ENCODE data around the gene CCR4.
"Not testable (repeated sequence)": the region's sequence is repeated elsewhere in the genome, so short reads cannot be mapped to it uniquely, and the experiment has no call there.

CCR4 gene

DNA sequence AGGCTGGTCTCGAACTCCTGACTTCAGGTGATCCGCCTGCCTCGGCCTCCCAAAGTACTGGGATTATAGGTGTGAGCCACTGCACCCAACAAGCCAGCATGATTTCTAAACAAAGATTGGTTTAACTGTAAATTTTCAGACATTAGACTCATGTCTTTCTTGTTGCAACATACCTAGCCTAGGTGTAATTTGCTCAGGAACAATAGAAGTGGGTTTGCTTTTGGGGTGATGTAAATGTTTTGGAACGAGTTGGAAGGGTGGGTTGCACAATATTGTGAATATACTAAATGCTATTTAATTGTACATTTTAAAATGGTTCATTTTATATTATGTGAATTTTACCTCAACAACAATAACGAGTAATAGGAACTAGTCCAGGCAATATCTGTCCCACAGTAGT, 7.1 kb downstream of the CCR4 start:
- Histone ChIP-seq H3K27me3 (ENCODE audit: control insufficient read depth, insufficient read depth, low read length) (no peaks in the 10 kb centered on the region), H3K4me1 (ENCODE audit: control insufficient read depth, insufficient read depth, low read length) (no peaks in the 10 kb centered on the region), H3K36me3 (ENCODE audit: control insufficient read depth, insufficient read depth, low read length) (no peaks in the 10 kb centered on the region), H3K4me3 (ENCODE audit: low read length) (no peak overlapping the region), H3K27ac (ENCODE audit: low read depth, low read length) (no peak overlapping the region), H3K9ac (ENCODE audit: low read length) (no peak overlapping the region)

DNA sequence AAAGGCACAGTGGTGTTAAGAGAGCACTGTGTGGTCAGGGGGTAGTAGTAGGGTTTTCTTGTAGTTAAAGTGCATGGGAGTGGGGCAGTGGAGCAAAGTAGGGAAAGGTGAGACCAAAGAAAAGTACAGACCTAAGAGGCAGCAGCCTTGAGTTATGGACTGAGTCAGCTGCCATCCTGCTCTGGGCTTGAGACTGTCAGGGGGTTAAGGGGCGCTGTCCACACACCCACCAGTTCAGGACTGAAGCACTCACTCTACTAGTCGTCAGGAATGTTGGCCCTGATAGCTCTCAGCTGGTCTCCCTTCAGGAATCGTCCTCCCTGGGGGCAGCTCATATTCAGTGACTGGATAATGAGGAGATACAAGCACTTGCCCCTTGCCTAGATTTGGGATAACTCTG, 7.9 kb downstream of the CCR4 start:
- no peaks in the 10 kb centered on the region for H3K27me3 ChIP-seq (ENCODE audit: control insufficient read depth, insufficient read depth, low read length)
- H3K27ac ChIP-seq (ENCODE audit: low read depth, low read length): no peak overlapping the region
- no peaks in the 10 kb centered on the region for H3K4me1 ChIP-seq (ENCODE audit: control insufficient read depth, insufficient read depth, low read length)
- no peak overlapping the region for H3K4me3 ChIP-seq (ENCODE audit: low read length)
- no peak overlapping the region for H3K9ac ChIP-seq (ENCODE audit: low read length)
- H3K36me3 ChIP-seq (ENCODE audit: control insufficient read depth, insufficient read depth, low read length): no peaks in the 10 kb centered on the region

DNA sequence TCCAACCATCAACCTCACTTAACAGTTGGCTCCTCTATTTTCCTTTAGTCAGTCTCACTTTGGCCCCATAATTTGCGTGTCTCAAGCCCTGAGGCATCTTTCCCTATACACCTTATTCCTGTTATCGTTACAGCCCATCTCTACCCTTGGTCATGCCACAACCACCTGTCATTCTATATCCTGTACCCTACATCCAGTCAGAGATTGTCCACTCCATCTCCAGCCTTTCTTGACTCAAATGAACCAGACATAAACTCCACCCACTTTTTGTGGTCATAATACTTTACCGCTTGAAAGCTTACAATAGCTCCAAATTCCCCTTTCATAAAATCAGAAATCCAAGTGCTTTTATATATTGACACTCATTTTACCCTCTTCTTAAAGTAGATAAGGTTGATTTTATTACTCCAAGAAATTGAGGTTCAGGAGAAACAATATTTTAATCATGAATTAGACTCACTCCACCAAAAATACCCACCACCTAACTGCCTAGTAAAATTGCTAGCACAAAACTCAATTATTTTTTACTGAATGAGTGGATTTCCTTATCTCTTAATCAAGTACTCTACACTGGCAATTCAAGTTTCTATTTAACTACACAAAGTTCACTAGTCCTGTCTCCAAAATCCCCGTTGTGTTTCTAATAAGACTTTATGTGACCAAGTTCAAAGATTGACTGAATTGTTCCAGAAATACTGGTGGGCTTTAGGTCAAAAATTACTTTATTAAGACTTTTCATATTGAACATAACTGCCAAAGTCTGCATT, 9.1 kb downstream of the CCR4 start:
- H3K36me3 ChIP-seq (ENCODE audit: control insufficient read depth, insufficient read depth, low read length): no peaks in the 10 kb centered on the region

DNA sequence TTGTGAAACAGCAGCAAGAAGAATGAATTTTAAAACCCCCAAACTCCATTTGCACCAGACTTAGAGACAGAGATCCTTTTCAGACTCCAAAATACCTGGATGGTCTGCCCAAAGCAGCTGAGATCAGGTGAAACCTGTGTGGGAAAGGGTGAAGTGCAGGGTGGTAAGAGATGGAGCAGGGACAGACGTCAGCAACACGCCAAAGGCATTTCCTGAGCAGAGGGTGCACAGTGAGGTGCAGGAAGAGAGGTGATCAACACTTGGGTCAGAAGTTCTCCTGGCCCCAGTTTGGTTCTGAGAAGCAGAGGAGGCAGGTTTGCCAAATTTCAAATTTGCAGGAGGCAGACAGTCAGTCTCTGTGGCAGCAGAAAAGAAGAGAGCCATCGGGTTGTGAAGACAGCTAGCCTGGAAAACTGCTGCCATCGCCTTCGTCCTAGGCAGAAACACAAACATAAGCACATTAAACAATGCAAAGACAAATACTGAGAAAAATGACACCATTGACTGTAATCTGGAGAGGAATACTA, 9.8 kb downstream of the CCR4 start:
- no peaks in the 10 kb centered on the region for H3K27me3 ChIP-seq (ENCODE audit: control insufficient read depth, insufficient read depth, low read length)
- no peak overlapping the region for H3K9ac ChIP-seq (ENCODE audit: low read length)
- no peak overlapping the region for H3K4me3 ChIP-seq (ENCODE audit: low read length)
- no peak overlapping the region for H3K27ac ChIP-seq (ENCODE audit: low read depth, low read length)
- no peaks in the 10 kb centered on the region for H3K36me3 ChIP-seq (ENCODE audit: control insufficient read depth, insufficient read depth, low read length)
- no peaks in the 10 kb centered on the region for H3K4me1 ChIP-seq (ENCODE audit: control insufficient read depth, insufficient read depth, low read length)

More for the DNA sequence above, 9.1 kb downstream of the CCR4 start:
- Histone ChIP-seq H3K4me3 (ENCODE audit: low read length) (no peak overlapping the region), H3K9ac (ENCODE audit: low read length) (no peak overlapping the region), H3K4me1 (ENCODE audit: control insufficient read depth, insufficient read depth, low read length) (no peaks in the 10 kb centered on the region), H3K27me3 (ENCODE audit: control insufficient read depth, insufficient read depth, low read length) (no peaks in the 10 kb centered on the region), H3K27ac (ENCODE audit: low read depth, low read length) (no peak overlapping the region)

DNA sequence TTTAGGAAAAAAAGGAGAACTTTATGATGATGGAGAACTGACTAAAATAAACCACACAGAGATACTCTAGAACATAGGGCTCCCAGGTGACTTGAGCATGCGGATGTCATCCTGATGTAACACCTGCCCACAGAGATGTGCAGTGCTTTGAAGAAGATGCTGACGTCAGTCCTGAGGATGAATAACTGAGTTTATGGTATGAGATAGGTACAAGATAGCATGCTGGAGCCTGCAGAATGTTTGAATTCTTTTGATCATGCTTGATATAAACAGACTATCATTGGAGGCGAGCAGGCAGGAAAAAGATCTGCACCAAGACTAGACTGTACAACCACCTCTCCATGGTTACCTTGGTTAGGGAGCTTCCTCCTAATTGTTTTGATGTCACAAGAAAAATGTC, 12.4 kb downstream of the CCR4 start:
- H3K9ac ChIP-seq (ENCODE audit: low read length): no peak overlapping the region
- H3K4me1 ChIP-seq (ENCODE audit: control insufficient read depth, insufficient read depth, low read length): no peaks in the 10 kb centered on the region
- H3K4me3 ChIP-seq (ENCODE audit: low read length): no peak overlapping the region
- no peak overlapping the region for H3K27ac ChIP-seq (ENCODE audit: low read depth, low read length)
- no peaks in the 10 kb centered on the region for H3K27me3 ChIP-seq (ENCODE audit: control insufficient read depth, insufficient read depth, low read length)
- H3K36me3 ChIP-seq (ENCODE audit: control insufficient read depth, insufficient read depth, low read length): no peaks in the 10 kb centered on the region

DNA sequence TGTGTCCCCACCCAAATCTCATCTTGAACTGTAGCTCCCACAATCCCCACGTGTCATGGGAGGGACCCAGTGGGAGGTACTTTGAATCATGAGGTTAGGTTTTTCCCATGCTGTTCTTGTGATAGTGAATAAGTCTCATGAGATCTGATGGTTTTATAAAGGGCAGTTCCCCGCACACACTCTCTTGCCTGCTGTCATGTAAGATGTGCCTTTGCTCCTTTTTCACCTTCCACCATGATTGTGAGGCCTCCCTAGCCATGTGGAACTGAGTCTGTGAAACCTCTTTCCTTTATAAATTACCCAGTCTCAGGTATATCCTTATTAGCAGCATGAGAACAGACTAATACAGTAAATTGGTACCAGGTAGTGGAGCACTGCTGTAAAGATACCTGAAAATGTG, 13.3 kb downstream of the CCR4 start:
- H3K9ac ChIP-seq (ENCODE audit: low read length); H3K27ac ChIP-seq (ENCODE audit: low read depth, low read length); H3K27me3 ChIP-seq (ENCODE audit: control insufficient read depth, insufficient read depth, low read length); H3K4me3 ChIP-seq (ENCODE audit: low read length); H3K36me3 ChIP-seq (ENCODE audit: control insufficient read depth, insufficient read depth, low read length); H3K4me1 ChIP-seq (ENCODE audit: control insufficient read depth, insufficient read depth, low read length): not testable (repeated sequence)

DNA sequence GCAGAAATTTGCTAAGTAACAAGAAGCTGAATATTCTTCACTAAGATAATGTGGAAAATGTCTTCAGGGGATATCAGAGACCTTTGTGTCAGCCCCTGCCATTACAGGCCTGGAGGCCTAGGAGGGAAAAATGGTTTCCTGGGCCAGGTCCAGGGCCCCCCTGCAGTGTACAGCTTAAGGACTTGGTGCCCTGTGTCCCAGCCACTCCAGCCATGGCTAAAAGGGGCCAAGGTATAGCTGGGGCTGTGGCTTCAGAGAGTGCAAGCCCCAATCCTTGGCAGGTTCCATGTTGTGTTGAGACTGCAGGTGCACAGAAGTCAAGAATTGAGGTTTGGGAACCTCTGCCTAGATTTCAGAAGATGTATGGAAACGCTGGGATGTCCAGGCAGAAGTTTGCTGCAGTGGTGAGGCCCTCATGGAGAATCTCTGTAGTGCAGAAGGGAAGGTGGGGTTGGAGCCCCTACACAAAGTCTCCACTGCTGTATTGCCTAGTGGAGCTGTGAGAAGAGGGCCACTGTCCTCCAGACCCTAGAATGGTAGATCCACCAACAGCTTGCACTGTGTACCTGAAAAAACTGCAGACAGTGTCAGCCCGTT, 14.3 kb downstream of the CCR4 start:
- not testable (repeated sequence) for H3K36me3 ChIP-seq (ENCODE audit: control insufficient read depth, insufficient read depth, low read length); H3K27me3 ChIP-seq (ENCODE audit: control insufficient read depth, insufficient read depth, low read length); H3K9ac ChIP-seq (ENCODE audit: low read length); H3K4me1 ChIP-seq (ENCODE audit: control insufficient read depth, insufficient read depth, low read length); H3K4me3 ChIP-seq (ENCODE audit: low read length); H3K27ac ChIP-seq (ENCODE audit: low read depth, low read length)

DNA sequence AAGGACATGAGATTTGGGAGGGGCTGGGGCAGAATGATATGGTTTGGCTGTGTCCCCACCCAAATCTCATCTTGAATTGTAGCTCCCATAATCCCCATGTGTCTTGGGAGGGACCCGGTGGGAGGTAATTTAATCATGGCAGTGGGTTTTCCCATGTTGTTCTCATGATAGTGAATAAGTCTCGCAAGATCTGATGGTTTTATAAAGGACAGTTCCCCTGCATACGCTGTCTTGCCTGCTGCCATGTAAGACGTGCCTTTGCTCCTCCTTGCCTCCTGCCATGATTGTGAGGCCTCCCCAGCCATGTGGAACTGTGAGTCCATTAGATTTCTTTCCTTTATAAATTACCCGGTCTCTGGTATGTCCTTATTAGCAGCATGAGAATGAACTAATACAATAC, 15.2 kb downstream of the CCR4 start:
- H3K9ac ChIP-seq (ENCODE audit: low read length); H3K4me3 ChIP-seq (ENCODE audit: low read length); H3K36me3 ChIP-seq (ENCODE audit: control insufficient read depth, insufficient read depth, low read length); H3K27ac ChIP-seq (ENCODE audit: low read depth, low read length); H3K4me1 ChIP-seq (ENCODE audit: control insufficient read depth, insufficient read depth, low read length); H3K27me3 ChIP-seq (ENCODE audit: control insufficient read depth, insufficient read depth, low read length): not testable (repeated sequence)

DNA sequence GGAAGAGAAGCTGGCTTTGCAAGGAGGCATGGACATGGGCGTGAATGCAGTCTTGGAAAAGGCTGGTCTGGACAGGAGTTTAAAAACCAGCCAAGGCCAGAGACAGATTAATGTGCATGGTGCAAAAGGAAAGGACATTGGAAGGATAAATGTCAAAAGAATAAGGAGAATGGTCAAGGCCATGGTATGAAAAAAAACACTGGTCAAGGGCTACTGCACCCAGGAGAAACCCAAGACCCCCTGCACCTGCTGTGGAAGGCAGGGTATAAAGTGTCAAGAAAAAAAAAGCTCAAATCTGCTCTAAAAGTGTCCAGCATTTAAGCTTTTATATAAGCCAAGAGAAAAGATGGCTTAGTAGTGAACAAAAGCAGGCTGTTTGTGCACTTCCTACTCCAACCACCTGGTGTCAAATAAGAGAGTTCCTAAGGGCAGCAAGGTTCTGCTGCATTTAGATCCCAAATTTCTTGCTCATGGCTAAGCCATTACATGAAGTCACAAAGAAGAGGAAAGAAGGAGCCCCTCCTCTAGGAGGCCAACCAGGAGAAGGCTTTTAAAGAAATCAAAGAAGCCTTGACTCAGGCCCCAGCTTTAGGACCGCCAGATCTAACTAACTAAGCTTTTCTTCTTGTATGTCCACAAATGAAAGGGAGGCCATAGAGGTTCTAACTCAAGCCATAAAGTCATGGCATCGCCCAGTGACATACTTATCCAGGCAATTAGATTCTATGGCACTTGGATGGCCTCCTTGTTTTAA, 16.9 kb downstream of the CCR4 start:
- Histone ChIP-seq H3K4me3 (ENCODE audit: low read length) (no peak overlapping the region), H3K27me3 (ENCODE audit: control insufficient read depth, insufficient read depth, low read length) (no peaks in the 10 kb centered on the region), H3K27ac (ENCODE audit: low read depth, low read length) (no peak overlapping the region), H3K36me3 (ENCODE audit: control insufficient read depth, insufficient read depth, low read length) (no peaks in the 10 kb centered on the region), H3K4me1 (ENCODE audit: control insufficient read depth, insufficient read depth, low read length) (no peaks in the 10 kb centered on the region), H3K9ac (ENCODE audit: low read length) (no peak overlapping the region)

DNA sequence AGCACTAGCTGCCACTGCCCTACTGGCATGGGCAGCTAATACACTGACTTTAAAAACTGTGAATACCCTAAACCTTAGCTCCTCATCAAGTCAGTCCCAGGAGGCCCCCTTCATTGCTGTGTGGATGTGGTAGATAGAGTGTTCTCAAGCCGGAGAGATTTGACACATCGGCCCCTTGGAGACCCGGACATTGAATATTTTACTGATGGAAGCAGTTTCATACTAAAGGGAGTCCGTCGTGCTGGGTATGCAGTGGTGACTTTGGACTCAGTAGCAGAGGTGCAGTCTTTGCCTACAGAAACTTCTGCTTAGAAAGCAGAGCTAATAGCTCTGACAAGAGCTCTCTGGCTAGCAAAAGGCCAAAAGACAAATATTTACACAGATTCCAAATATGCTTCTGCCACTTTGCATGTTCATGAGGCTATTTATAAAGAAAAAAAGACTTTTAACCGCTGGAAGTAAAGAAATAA, 17.5 kb downstream of the CCR4 start:
- Histone ChIP-seq H3K4me3 (ENCODE audit: low read length) (no peak overlapping the region), H3K9ac (ENCODE audit: low read length) (no peak overlapping the region), H3K27ac (ENCODE audit: low read depth, low read length) (no peak overlapping the region), H3K36me3 (ENCODE audit: control insufficient read depth, insufficient read depth, low read length) (no peaks in the 10 kb centered on the region), H3K27me3 (ENCODE audit: control insufficient read depth, insufficient read depth, low read length) (no peaks in the 10 kb centered on the region), H3K4me1 (ENCODE audit: control insufficient read depth, insufficient read depth, low read length) (no peaks in the 10 kb centered on the region)

DNA sequence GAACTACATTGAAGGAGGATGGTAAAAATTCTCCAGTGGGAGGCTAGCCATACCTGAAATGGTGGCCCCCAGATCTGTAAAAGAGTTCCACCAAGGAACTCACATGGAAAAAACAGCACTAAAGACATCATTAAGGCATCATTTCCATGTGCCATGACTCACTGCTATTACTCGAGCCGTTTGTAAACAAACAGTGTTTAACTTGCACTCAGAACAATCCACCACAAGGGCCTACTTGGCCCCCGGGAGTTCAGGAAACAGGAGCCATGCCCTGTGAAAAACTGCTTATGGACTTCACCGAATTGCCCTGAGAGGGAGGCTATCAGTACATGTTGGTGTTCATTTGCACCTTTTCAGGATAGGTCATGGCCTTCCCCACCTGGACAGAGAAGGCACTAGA, 18.2 kb downstream of the CCR4 start:
- Histone ChIP-seq H3K36me3 (ENCODE audit: control insufficient read depth, insufficient read depth, low read length) (no peaks in the 10 kb centered on the region), H3K4me1 (ENCODE audit: control insufficient read depth, insufficient read depth, low read length) (no peaks in the 10 kb centered on the region), H3K27ac (ENCODE audit: low read depth, low read length) (no peak overlapping the region), H3K4me3 (ENCODE audit: low read length) (no peak overlapping the region), H3K27me3 (ENCODE audit: control insufficient read depth, insufficient read depth, low read length) (no peaks in the 10 kb centered on the region), H3K9ac (ENCODE audit: low read length) (no peak overlapping the region)

DNA sequence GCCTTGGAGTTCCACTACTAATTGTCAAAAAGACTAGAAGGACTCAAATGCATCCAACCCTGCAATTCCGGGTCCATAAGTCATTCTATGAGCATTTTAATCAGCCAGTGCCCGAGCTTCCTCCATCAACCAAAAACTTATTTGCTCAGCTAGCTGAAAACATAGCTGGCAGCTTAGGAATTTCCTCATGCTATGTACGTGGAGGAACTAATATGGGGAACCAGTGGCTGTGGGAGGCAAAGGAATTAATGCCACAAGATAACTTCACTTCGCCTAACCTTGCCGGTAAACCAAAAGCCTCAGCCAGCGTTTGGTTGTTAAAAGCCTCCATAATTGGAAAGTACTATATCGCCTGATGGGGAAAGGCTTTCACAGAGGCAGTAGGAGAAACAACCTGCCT, 19.8 kb downstream of the CCR4 start:
- H3K9ac ChIP-seq (ENCODE audit: low read length); H3K36me3 ChIP-seq (ENCODE audit: control insufficient read depth, insufficient read depth, low read length); H3K27ac ChIP-seq (ENCODE audit: low read depth, low read length); H3K4me3 ChIP-seq (ENCODE audit: low read length); H3K4me1 ChIP-seq (ENCODE audit: control insufficient read depth, insufficient read depth, low read length); H3K27me3 ChIP-seq (ENCODE audit: control insufficient read depth, insufficient read depth, low read length): not testable (repeated sequence)
